ENCODE measurements around the gene TMA16.

DNA sequence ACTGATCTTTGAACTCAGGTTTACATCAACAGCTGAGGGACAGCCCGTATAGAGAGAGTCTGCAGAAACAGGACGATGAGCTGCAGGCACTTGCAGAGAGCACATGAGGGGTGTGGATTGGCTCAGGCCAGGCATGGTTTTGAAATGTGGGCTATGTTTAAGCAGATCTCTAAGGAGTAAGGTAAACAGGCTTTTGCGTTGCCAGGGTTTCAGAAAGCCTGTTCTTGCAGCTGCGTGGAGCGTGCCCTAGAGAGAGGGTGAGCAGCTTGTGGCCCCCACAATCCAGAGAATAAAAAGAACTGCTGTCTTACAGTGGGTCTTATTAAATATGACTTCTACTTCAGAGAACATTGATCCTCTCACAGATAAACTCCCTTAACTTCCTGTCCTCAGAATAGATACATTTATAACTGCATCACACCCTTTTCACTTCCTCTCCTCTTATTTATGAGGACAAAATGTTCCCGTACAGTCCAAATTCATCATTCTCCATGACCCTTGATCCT is 64.1 kb downstream of the TMA16 start:
- no peak for TF ChIP-seq CTCF (IDR thresholded peaks at IDR 0.05; ENCODE audit: low read depth, low read length, poor library complexity, severe bottlenecking)
- TF ChIP-seq EZH2phosphoT487 (IDR thresholded peaks at IDR 0.05; ENCODE audit: borderline replicate concordance, low read length), result no peak
